Measurements from ENCODE around the gene C11orf52. TPM values are rescaled to one million over a fixed set of nuclear protein-coding genes. Genes with fewer than 3 reads are reported as not detected.
"Not testable (repeated sequence)": the region's sequence is repeated elsewhere in the genome, so short reads cannot be mapped to it uniquely, and the experiment has no call there.

Gene C11orf52, protein sequence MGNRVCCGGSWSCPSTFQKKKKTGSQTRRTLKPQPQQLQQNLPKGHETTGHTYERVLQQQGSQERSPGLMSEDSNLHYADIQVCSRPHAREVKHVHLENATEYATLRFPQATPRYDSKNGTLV
- 3.5 TPM for total RNA-seq

DNA sequence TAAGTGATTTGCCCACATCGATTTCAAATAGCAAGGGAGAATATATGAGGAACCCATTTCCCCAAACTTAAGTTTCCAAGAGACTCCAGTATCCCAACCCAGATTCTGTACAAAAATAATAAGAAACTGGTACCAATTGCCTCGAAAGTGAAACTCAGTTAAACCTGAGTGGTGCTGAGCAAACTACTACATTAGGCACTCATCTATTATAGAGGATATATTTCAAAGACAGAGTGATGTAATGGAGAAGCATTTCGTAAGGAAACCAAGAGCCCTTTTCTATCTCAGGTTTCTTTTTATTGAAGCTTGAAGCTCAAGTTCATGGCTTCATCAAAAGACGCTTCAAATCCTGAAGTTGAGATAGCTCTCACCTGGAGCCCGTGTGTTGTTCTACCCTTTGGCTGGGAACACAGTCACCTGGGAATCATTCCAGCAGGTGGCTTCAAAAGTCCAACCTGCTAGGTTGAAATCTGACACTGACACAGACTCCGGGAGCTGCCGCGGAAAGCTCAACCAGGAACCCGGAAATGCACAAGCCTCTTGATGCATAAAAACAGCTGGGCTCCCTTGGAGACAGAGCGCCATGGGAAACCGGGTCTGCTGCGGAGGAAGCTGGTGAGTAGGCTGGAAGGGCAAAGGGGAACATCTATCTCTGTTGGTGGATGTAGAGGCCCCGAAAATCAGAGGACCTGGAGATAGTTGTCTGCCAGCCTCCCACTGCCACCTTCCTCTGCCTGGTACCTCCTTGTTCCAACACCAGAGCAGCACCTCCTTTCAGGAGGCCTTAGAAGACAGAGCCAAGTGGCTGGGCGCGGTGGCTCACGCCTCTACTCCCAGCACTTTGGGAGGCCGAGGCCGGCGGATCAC, at the start of gene C11orf52:
C11orf52 (plus strand) TSS at position 524 of the 867 bp plus-strand sequence; CDS start at position 584, 60 bp downstream.
- peak; percentile 88 for ATAC-seq

DNA sequence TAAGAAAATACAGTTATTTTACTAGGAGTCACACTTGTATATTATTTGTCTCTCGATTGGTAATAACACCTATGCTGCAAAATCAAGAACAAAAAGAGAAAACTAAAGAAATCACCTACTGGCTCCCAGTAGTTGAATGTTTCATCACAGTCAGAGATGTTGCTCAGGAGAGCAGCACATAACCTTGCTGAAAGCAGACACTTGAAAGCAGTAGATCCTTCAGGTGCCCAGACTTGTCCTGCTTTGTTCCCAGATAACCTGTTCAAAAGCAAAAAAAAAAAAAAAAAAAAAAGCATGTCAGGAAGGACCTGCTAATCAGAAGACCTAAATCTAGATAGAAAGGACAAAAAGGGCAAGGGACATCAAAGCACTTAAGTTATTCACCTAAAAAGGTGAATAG, 48.6 kb upstream of the C11orf52 start:
- ATAC-seq = peak; percentile 55

DNA sequence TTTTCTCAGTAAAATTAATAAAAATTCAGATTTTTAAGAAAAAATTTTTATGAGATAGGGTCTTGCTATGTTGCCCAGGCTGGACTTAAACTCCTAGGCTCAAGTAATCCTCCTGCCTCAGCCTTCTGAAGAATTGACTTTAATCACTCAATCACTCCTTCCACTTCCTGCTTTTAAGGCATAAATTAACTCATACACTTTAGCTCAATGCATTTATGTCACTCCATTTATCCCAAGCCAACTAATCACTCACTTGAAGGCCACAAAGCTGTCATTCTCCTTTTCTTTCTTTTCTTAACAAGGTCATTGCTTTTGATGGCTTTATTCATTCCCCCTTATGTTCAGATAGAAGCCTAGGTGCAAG, 48.2 kb upstream of the C11orf52 start:
- ATAC-seq = peak; percentile 10

DNA sequence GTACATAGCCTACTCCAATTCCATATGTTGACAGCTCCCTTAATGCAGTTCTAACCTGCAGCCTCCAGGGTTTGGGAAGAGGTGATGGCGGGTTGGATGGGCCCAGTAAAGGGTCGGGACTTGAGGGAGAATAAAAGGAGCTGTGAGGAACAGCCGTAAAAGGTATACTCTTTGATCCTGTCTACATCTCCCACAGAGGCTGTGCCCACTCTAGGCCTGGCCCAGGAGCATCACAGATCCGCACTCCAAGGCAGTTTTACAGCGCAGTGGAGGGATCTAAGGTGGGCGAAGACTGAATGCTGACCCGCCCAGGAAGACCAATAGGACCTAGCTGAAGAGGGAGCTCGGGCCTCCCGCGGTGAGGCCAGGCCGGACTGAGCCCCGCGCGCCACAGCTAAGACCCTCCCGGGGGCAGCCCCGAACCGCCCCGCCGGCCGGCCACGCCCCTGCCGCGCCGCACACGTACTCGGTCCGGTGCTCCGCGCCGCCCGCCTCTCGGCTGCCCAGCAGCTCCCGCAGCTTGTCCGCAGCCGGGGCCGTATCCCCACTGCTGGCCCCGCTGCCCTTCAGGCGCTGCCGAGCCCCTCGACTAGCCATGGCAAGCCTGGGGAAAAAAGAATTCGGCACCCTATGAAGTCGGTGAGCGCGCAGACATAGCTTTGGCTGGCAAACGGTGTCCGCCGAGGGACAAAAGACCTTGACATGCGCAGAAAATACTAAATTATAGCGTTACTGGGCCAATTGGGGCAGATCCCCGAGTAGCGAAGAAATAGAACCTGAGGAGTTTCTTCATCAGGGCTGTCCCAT, 47.6 kb upstream of the C11orf52 start, which contains the start of gene ALG9:
ALG9 (minus strand) TSS at position 696 of the 807 bp plus-strand sequence; CDS start at position 597, 99 bp downstream.
- peak; percentile 80 for ATAC-seq

DNA sequence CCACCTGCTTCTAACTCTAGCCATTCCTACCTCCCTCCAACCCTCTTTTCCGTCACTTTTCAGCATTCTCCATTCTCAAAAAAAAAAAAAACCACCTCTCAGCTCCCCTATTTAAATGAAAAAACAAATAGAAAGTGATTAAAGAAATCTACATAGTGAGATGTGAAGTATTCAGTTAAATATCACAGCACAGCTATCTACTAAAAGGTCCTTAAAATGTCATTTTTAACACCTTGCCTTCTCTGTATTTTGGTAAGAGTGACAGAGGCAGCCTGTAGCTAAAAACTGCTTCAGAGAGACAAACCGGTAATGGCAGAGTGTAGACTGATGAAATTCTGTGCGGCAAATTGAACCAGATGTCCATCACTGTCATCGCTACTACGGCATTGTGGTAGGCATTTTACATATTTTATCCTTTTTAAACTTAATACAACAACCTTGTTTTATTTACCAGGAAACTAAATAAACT, 47.0 kb upstream of the C11orf52 start:
- ATAC-seq = no peak

DNA sequence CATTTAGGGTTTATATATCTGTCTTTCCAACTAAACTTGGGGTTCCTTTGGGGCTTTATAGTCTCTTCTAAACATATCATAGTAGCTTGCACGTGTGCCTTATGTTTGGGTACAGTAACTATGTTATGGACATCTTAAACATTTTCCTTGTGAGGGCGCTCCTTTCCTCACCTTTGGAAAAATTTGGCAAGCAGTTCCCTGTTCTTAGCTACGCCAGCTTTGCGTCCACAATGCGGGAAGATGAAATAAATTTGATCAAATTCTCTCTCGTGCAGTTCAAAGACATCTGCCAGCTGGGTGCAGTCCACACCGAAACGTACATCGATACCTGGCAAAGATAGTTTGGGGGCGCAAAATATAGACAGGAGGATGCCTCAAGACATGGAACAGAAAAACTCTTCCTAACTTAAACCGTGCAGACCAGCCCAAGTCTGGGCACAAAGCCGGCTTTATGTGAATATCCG, 40.3 kb upstream of the C11orf52 start:
- ATAC-seq = no peak

DNA sequence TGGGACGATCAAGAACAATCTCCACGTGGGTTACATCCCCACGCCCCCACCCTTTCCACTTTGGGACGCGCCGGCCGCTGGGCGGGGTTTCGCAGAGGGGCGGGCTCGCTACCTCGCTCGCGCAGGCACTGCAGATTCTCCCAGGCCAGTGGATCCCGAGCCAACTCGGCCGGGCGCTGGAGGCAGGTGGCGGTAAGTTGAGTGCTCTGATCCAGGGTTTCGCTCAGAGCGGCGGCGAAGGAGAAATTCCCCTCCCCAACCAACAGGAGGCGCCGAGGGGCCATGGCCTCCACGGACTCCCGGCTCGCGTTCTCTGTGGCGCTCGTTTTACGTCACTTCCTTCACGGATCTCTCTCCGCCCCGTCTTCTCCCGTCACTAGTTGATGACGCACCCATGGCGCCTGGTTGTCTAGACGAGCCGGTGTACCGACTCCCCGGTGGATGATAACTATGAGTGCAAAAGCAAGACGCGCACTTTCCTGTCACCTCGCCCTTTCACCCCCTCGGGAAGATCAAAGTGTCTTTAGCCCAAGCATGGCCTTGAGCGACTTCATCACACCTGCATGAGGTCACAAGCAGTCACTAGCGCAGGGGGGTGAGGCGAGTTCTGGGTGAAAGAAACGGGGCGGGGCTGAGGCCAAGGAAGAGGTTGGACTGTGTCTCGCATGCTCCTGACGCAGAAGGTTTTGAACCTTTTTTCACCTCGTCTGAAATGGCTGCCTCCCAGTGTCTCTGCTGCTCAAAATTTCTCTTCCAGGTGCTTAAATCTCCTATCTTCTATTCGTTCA, 39.7 kb upstream of the C11orf52 start, which contains the start of the genes CFAP68 and FDXACB1:
CFAP68 (plus strand) TSS at position 693 of the 788 bp plus-strand sequence; CDS start at position 713, 20 bp downstream.
FDXACB1 (minus strand) TSS at position 317 of the 788 bp plus-strand sequence; CDS start at position 284, 33 bp downstream.
- ATAC-seq = peak; percentile 95

DNA sequence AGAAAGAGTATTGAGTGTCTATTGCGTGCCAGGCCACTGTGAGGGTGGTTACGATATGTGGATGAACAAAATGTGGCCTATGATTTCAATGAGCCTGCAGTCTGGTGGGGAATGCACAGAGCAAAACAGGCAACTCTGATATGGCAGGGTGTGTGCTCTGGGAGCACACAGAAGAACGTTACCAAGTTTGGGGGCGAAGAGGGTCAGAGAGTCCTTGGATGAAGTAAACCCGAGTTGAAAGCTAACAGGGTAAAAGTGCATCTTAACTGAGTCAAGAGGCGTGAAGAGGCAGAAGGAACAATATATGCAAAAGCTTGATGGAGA, 39.1 kb upstream of the C11orf52 start:
- ATAC-seq = no peak

DNA sequence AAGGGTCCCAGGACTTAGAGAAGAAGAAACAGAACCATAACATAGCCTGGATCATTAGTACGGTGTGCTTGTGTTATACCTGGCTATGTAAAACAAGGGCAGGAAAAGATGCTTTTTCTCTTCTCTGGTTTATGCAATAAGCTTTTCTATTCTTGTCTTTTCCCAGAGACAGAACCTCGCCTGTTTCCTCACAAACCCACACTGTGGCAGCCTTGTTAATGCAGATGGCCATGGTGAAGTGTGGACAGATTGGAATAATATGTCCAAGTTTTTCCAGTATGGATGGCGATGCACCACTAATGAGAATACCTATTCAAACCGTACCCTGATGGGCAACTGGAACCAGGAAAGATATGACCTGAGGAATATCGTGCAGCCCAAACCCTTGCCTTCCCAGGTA, 36.5 kb upstream of the C11orf52 start:
- ATAC-seq = no peak

DNA sequence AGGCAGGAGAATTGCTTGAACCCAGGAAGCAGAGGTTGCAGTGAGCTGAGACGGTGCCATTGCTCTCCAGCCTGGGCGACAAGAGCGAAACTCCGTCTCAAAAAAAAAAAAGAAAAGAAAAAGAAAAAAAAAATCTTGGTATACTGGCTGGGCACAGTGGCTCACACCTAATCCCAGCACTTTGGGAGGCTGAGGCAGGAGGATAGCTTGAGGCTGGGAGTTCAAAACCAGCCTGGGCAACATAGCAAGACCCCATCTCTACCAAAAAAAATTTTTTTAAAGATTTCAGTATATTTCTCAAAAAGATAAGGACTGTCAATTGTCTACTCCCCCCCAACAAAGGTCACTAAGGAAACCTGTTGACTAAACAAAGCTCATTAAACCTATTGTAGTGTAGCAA, 33.7 kb upstream of the C11orf52 start:
- not testable (repeated sequence) for ATAC-seq

DNA sequence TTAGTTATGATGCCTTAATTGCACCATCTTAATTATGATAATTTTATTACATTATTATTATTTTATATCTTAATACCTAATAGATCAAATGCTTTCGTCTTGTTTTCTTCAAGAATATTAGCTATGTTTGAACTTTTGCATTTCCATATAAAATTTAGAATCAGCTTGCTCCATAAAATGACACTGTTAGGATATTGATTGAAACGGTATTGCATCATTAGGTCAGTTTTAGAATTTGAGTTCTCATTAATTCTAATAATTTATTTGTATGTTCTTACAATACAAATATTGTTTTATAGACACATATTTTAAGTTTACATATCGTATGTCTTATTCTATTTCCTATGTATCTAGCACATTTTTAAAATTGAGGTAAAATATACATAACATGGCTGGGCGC, 32.7 kb upstream of the C11orf52 start:
- ATAC-seq = no peak

DNA sequence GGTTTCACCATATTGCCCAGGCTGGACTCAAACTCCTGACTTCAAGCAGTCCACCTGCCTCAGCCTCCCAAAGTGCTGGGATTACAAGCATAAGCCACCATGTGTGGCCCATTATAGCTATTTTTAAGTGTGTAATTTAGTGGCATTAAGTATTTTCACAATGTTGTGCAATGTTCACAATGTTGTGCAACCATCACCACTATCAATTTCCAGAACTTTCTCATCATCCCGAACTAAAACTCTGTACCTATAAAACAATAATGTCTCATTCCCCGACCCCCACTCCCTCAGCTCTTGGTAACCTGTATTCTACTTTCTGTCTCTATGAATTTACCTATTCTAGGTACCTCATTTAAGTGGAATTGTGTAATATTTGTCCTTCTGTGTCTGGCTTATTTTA, 31.9 kb upstream of the C11orf52 start:
- no peak for ATAC-seq

DNA sequence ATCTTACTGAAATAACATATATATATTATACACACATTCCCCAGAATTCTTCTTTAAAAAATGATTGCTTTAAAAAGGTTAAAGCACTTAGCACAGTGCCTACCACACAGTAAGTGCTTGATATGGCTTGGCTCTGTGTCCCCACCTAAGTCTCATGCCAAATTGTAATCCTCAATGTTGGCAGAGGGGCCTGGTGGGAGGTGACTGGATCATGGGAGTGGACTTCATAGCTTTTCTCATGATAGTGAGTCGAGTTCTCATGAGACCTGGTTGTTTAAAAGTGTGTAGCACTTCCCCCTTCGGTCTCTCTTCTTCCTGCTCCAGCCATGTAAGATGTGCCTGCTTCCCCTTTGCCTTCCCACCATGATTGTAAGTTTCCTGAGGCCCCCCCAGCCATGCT, 13.3 kb upstream of the C11orf52 start:
- no peak for ATAC-seq

DNA sequence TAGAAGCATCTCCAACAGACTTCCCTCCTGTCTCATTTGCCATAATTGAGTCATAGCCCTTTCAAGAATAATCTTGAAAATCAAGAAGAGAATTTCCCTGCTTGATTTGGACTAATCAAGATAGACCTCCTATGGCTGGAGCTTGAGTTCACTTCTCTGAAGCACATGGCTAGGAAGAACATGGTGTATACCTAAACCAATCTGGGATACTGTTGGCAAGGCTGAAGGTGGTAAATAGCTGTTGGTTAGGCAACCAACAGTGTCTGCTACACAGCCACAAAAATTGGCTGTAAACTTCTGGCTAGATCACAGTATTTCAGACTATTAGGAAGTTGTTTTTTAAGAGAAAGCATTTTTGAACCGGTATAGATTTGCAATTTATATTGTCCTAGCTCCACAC, 12.0 kb upstream of the C11orf52 start:
- ATAC-seq = no peak

DNA sequence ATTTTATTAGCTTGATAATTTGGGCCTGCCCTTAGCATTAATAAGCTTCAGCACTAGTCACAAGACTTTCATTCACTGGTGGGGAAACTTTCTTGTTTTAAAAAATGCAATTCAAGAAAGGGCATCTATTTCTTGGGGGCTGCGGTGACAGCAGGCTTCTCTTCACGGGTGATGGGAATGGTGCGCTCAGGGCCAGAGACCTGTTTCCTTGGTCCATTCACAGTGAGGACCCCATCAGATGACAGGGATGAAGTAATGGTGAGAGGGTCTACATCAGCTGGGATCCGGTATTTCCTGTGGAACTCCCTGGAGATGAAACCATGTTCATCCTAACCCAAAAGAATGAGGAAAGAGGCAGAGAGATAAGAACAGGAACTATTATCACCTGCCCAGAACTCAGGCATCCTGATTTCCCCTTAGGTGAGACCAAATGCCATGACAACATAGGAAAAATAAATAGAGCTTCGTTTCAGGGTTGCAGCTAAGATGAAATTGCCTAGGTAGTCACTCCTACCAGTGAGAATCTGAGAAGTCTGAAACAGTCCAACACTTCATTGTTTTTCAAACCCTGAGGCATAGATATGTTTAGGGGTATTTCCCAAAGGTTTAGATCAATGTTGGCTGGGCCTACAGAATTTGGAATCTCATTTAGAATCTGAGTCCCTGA, 9.9 kb upstream of the C11orf52 start:
- no peak for ATAC-seq

DNA sequence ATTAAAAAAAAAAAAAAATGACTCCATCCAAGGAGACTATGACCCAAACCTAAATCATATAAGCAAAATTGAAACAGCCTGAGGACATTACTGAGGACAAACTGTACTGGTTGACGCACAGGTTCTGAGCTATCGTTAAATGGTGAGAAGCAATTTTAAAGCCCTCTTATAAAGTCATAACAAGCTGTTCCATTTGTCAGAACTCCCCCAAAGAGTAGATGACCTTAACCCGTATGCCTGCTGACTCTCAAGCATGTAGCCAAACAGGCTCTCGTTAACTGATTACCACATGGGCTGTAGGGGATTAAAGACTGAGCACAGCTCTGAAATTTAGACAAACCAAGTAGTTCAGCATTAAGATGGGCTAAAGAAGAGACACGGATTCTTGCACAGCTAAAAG, 9.3 kb upstream of the C11orf52 start:
- no peak for ATAC-seq

DNA sequence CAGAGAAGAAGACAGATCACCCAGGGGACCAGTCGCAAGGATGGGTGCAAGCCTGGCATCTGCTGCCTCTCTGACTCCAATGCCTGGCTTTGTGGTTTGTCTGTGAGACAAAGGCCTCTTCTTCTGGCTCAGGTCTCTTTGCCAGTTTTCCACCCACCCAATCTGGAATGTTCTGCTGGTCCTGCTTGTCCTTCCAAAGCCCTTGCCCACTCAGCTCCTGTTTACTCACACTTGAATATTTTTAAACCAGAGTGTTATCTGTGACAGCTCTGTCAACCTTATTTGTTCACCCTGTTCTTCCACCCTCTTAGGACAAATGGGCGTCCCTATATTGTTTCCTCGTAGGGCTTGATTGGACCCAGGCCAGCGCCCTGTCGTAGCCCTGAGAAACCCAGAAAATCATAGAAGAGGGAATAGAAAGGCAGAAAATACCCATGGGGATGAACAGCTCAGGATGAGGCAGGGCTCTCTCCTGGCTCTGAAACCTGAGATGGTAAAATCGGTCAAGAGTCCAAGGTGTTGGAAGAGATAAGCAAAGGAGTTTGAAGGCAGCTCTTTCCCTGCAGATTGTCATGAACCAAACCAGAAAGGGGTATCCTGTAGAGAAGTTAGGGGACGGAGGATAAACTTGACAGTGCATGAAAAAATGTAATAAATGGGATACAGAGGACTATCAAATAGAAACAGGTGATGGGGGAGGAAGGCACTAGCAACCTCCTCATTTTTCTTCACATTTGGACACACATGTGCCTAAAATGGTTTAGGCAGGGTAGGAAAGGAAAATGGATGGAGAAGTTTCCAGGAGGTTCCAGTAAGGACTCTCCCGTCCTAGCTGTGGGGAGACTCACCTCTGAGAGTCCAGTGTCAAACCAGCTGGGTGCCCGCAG, 7.8 kb upstream of the C11orf52 start:
- ATAC-seq = peak; percentile 16

DNA sequence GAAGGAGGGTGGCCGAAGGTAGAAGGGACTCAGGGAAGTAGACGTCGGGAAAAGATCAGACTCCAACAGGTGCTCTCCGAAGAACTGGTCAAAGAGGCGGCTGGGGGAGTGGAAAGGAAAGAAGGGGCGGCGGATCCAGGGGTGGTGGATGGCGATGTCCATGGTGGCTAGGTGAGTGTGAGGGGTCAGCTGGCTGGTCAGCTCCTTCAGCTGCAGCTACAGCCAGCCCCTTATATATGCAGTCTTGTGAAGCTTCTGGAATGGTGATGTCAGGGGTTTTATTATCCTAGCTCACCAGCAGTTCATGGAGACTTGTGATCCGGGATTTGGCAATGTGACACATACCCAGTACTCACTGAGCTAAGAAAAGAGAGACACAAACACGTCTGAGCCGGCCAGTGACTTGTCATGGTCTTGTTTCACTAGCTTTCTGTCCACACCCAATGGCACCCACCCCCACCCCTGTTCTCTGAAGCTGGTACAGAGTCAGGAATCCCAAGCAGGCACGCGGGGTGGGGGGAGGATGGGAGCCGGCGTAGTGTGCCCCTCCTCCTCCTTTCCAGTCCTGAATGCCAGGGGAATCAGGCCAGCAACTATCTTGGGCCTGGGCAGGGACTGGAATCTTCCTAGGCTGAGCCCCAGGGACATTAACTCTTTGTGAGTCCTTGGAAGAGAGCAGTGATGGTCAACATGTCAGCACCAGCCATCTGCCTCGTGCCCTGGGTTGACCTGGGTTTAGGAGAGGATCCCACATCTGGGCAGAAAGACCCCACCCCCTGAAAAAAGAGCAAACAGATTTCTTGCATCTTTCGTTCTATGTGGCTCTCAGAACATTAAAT, 6.9 kb upstream of the C11orf52 start, which contains the start of gene CRYAB:
CRYAB (minus strand) TSS at position 208 of the 839 bp plus-strand sequence; CDS start at position 162, 46 bp downstream.
- ATAC-seq = peak; percentile 89

DNA sequence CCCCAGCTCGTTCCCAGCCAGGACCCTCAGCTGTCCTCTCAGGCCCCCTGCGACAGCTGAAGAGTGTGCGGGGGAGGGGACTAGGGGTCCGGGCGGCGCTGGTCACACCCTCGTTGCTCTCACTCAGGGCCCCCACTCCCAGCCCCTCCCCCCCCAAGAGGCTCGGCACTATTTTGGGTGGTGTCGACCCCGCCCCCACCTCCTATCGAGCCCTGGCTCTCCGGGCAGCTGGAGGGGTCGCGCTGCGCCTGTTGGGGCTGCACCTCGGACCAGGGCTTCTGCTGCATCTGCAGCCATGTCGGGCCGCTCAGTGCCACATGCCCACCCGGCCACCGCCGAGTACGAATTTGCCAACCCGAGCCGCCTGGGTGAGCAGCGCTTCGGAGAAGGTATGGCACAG, 6.2 kb upstream of the C11orf52 start, which contains the start of gene HSPB2:
HSPB2 (plus strand) TSS at position 200 of the 400 bp plus-strand sequence; CDS start at position 296, 96 bp downstream.
- peak; percentile 2 for ATAC-seq

Data from esophagus mucosa (tissue), 1 donor.